GM21786 (cell line): Measurements from ENCODE around the gene PTPN14.

Experiments
- ATAC-seq: cut with Tn5 transposase; IDR thresholded peaks from one replicate; pipeline ENCODE4 v1.9.1; 2021; ENCODE audit not compliant: unreplicated experiment

The PTPN14 gene

DNA sequence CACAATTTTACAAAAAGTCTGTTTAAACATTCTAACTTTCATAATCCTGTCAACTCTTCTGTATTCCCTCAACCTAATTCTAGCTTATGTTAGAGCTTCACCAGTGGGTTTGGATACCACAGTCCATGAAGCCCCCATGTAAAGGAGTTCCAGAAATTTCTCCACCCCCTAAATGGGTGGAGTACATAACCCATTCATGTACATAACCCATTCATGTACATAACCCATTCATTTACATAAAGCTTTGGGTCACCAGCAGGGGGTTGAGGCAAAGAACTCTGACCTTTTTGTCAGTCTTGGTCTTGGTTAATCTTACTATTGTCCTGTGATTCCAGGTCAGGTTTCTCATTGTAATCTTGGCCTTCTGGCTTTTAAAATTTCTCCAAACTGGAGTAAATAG is 208.9 kb downstream of the PTPN14 start:
- no peak for ATAC-seq

DNA sequence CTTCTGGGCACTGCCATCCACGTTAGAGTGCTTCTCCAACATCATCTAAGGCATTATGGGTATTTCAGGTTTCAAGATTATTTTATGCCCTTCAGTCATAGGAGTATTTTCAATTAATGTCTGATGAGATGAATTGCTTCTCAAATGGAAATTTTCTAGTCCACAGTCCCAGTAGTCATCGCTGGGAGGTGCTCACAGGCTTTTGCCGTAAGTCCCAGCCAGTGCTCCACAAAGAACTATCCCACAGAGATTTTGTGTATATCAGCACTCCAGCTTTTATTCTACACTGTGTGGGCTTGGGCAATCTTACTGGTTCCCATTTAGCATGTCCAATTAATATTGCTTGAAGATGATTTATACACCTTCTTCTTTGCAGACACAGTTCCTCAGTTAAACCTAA is 209.5 kb downstream of the PTPN14 start:
- no peak for ATAC-seq

DNA sequence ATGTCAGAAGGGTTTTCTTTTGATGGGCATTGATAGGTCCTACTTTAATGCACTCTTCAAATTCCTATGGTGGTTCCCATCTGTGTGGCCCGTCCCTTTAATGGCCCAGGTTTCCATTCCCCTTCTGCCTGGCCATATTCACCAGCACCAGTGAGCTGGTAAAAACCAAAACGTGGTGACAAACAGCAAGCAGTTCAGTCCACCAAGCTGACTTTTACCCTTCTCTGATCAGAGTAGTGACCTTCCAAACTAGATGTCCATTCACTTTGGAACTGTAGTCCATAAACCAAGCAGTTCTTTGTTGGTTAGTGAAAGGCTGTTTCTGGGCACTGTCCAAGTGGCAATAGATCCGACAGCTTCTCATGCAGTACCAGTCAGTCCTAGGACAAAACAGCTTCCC is 209.9 kb downstream of the PTPN14 start:
- no peak for ATAC-seq

DNA sequence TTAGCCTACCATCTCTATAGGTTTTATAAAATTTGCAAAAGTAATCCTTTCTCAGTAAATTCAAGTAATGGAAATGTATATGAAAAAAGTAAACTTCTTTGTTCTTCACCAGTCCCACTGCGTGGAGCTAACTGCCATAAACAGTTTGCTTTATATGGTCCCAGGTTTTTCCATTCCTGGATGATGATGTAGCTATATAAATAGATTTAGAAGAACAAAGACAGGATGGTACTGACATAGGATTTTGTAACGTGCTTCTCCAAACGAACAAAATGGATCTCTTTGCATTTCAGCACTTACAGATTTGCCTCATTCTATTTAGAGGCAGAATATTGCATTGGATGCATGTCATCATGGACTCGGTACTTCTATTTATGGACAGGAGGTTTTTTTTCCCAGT is 213.2 kb downstream of the PTPN14 start:
- no peak for ATAC-seq

DNA sequence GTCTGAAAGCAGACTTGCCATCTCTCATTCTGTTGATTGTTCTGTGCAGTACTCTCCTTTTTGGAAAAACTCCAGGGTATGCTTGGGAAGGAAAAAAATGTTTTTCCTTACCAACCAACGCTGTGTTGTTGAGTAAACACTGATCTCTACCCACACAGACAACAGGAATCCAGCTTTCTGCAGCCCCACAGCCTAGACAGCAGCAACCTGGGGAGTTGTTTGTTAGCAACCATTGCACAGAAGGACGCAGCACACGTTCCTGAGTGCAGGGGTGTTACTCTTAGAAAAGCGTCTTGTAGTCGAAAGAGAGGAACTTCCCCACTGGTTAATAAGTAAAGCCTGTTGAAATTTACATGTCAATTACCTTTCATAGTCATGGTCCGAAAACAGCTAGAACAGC is 213.9 kb downstream of the PTPN14 start:
- no peak for ATAC-seq

DNA sequence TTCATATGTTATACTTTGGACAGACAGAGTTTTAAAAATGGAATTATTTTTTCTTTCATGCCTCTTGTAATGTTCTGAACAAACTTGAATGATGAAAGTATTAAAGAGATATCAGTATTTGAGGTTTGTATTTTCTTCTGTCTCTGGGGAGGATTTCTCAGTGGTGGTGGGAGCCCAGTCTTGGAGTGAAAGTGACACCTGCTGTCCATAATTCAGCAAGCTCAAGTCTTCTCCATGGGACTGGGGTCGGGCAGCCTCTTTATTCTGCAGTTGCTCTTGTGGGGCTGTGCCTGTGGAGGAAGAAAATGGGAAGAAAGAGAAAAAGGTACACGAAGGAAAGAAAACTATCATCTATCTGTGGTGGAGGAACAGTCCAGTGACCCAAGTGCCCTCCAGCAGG is 214.4 kb downstream of the PTPN14 start:
- ATAC-seq: no peak

DNA sequence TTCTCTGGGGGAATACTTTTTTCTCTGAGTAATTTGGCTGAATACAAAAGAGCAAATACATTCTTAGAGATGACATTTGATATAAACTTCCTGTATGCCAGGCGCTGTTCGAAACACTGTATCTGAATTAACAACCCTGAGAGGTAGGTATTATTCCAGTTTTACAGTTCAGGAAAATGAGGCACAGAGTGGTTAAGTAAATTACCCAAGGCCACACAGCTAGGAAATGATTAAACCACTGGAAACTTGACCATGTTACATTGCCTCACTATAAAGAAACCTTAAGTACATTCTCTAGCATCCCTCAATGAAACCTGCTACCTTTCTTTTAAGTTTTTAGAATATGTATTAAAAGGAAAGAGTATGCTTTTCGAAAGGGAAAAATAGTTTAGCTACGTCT is 215.8 kb downstream of the PTPN14 start:
- ATAC-seq: no peak

DNA sequence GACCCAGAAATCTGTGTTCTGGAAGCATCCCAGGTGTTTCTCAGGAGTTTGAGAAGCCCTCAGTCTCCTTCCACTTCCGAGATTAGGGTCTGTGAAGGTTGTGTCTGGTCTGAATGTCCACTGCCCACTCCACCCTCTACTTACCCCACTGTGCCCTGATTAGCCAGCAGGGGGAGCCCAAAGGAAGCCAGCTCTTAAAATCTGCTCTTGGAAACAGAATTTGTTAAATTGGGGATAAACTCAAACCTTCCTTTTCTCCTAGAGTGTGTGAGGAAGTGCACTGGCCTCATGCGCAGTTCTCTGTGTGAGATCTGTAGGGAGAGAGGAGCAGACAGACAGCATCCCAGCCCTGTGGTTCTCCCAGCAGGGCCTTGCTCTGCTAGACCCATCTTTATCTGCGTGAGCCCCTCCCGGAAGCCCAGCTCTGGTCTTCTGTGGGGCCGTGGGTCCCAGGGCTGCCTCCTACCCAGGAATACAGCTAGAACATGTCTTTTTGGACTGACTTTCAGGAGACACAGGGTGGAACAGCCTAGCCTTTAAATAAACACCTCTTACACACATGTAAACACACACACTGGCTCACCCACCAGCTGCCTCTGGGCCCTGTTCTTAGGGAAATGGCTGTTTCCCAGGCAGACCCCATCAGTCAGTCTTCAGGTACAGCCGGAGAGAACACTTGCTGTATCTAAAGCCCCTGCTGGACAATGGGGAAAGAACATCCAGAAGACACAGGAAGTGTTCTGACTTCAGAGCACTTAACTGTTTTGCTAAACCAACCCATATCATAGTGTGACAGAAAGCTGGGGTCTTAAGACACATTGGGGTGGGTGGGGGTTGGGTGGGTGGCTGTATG is 218.2 kb downstream of the PTPN14 start:
- ATAC-seq: no peak

DNA sequence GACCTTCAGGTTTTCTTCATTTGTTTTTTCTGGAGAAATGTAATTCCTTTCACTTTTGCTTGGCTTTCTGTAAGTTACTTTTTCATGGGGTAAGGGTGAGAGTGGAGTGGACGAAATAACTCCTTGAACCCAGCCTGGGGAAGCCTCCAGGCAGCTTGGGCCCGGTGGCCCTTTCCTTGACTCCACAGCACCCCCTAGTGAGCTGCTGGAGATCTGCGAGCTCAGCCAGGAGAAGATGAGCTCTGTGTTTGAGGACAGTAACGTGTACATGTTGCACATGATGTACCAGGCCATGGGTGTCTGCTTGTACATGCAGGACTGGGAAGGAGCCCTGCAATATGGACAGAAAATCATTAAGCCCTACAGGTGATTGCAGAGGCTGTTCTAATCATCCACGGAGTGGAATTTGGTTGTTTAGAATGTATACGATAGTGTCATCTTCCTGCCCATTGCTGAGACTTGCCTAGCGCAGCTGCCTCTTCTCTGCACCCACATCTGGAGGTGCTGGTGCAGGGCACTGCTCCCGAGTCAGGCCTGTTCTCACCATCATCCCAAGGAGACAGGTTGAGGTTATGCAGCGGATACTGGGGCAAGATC is 219.5 kb downstream of the PTPN14 start:
- peak; percentile 44 for ATAC-seq

DNA sequence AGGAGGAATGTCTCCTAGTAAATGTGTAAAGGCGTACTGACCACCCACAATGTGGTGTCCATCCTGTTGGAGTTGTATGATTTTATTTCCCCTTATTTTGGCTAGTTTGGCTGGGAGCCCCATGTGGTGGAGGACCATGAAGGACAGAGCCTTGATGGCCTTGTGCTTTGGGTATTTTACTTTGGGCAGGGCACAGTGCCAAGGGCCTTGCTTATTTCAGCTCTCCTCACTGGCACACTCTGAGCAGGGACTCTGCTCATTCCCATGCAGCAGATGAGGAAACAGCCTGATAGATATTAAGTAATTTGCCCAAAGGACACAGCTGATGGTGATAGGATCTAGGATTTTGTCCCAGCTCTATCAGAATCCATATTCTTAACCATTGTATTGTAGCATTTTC is 220.2 kb downstream of the PTPN14 start:
- no peak for ATAC-seq

DNA sequence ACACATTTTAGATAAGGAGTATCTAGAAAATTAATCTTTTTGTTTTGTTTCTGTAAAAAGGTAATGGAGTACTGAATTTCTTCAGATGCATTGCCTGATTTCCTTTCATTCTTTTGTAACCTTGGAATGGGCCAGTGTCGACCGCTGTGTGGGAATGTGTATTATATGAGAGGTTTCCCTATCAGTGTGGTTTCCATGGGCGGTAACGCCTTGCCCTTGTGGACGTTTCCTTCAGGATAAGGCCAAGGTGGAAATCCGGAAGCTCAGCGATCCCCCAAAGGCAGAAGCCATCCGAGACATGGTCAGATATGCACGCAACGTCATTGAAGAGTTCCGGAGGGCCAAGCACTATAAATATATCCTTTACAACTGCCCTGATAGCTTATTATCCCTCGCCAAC is 220.7 kb downstream of the PTPN14 start:
- ATAC-seq: no peak

DNA sequence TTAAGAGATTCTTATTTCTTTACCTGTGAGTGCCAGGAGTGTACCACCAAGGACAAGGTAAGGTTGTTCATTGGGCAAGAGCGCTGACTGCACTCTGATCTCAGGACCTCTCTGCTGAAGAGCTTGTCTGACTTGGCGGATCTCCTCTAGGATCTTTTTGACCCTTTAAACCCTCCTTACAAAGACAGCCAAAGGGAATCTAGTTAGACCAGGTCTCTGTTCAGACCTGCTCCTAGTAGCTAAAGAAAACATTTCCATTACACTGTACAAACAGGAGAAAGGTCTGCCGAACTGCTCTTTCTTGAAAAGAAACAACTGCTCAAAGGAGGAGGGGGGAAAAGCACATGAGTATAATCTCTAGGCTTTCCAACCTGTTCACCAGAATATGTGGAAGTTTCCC is 221.2 kb downstream of the PTPN14 start:
- no peak for ATAC-seq

DNA sequence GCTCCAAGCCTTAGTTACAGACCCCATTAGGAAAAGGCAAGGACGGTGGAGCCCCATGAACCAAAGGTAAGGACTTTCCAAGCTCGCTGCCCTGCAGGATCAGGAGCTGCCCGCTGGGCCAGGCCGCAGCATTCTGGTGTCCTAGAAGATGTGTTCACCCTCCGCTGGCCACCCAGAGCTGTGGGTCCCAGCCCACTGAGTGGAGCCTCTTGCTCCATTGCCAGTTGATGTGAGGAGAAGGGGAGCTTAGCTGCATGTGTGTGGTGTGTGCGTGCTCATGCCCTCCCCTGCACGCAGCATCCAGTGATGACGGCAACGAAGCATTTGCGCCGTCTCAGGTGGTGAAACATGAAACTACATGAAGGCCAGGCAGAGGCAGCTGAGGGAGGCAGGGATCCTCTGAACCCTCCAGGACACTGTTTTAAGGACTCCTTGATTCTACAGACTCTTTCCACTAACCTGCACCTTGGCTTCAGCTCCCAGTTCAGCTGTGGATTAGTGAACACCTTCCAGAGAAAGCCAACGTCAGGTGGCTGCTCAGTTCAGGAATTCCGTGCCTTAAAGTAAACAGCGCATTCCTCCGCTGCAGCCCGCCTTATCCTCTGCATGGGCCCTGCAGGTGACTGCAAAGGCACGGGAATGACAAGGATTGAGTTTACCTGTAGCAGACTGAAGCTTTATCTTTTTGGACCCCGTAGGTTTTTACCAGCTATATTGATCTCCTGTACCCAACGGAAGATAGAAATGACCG is 221.8 kb downstream of the PTPN14 start:
- ATAC-seq: no peak

DNA sequence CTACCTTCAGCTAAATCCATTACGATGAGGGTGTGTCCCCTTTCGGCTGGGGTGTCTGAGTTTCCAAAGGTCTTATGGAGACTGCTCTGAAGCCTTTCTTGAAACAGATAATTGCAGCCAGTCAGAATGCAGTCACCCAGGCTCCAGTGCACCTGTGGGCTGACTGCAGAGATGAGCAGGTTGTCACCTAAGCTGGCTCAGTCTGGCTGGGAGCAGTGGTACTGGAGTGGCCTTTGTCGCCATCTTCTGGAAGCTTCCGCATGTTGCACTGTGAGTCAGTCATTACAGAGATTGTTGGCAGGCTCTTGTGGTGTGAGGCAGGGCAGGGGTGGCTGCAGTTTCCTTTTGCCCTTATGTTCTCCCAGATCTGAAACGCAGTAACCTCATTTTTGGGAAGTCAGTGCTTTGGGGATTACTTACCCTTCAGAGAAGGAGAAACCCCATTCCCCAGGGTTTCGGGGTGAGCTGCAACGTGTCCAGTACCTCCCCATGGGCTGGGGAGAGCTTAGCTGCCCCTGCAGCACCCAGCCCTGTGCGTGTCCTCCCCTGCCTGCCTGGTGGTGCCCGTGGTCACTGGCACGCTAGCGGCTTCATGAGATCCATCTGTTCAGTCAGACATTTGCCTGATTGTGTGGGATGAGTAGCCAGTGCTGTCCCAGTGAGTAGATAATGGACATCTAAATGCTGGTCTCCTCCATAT is 222.5 kb downstream of the PTPN14 start:
- peak; percentile 83 for ATAC-seq

DNA sequence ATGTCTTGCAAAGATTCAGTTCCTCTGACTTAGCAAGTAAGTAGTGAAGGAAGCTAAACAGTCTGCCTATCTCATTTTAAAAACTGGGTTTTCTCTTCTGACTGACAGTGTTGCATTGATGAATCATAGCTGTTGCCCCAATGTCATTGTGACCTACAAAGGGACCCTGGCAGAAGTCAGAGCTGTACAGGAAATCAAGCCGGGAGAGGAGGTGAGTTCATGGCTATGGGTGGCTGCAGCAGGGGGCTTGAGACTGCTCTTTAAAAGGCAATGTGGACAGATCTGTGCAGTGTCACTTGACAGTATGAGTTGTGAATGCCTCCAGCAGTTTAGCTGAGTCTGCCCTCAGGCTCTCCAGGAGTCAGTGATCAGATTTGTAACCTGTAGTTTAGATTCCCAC is 223.9 kb downstream of the PTPN14 start:
- no peak for ATAC-seq

DNA sequence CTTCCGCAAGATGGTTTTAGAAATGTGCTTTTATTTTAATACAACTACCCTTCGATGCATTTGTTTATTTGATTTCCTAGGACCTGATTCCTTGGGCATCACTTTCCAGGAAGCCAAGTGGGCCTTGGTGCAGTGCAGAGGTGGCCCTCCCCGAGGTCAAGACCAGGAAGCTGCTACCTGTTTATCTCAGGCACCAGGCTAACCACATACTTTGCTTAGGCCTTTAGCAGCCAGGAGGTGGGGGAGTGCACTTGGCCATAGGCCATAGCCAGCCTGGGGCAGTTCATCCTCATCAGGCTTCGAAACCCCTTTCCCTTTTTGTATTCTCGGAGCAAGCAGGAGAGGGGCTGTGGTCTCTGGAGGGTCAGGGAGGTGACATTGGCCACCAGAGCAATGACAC is 225.0 kb downstream of the PTPN14 start:
- ATAC-seq: no peak

DNA sequence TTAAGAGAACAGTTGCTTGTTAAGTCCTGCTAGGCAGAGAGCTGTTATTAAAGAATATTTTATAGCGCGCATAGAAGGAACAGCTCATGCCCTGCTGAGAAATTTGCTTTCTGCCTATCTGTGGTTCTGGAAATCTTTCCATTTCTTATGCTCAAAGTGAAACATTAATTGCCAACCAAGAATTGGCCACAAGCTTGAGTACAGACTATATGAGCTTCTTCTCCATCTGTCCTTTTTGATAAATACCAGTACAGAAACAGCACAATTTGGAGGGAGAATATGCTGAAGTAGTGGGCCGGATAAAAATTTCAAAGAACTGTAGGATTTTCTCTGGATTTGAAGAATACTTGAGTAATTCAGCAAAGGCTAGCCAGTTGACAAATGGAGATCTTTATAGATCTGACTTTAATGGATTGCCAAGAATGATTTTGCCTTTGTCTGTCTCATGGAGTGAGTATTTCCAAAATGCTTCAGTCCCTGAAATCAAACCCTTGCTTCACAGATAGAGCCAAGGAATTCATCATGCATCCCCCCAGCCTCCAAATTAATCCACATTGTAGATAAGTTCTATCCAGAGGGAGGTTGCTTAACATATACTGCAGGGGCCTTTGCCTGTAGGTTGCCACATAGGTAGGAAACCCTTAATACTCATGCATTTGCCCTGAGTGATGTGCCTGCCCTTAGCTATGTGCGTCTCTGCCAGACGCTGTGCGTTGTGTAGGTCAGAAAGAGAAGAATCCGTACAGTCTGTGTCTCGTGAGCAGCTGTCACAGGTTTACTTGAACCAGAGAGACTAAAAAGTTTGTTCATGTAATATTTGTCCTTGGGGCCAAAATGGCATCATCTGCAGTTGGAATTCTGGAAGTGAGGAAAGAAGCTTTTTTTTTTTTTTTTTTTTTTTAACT is 226.3 kb downstream of the PTPN14 start:
- no peak for ATAC-seq

DNA sequence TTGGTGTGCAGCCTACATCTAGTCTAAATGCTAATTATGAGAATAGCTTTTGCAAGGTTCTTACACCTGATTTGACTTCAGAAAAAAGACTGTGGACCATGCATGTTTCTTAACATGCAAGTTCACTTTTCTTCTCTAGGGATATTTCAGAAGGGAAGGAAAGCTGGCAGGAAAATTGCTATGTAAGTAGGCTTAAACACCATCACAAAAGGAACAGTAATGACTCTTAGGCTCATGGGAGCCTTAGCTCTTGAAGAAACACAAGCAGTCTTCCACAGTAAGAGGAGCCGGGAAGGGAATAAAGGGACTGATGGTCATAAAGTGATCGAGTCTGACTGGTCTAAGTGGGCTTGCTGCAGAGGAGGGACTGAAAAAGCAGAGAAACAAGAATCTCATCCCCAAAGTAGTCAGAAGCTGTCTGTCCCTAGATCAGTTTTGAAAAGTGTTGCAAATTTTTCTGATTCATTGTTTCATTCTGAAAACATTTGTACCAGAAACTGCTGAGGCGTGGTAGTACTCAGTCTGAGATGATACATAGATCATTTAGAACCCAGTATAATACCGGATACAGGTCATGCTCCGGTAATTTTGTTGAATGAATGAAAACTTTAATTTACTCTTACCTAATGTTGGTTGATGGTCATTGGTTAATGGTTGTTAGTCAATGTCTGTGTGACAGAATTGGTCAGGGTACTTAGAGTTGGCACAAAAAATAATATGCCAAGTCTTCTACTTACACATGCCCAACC is 229.5 kb downstream of the PTPN14 start:
- ATAC-seq: peak; percentile 74

DNA sequence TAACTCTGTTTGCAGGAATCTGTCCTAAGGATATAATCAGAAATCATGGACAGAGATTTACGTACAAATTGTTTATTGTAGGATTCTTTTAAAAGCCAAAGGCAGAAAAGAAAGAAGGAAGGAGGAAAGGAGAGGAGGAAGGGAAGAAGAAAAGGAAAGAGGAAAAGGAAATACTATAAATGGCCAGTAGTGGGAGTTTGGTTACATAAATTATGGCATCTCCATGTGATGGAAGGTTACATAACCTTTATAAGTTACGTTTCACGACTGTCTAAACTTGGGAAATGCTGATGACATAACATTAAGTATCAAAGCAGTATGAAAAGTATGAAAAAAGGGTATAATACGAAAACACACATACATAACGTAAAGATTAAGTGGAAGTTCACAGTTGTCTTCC is 231.5 kb downstream of the PTPN14 start:
- no peak for ATAC-seq
